H1 (cell line): Measurements from ENCODE around the gene DTX2. TPM values are rescaled to one million over a fixed set of nuclear protein-coding genes. Genes with fewer than 3 reads are reported as not detected.

Experiments
- CTCF ChIA-PET: fragments of 300-600 bp; sonication (Branson Sonifier 250); formaldehyde crosslinking; loops from one replicate; lab custom pipeline; 2021; ENCODE audit not compliant: partially characterized antibody; lab: Charles Lee
- POLR2A ChIA-PET: fragments of 300-600 bp; sonication (Branson Sonifier 250); formaldehyde crosslinking; loops from one replicate; lab custom pipeline; 2021; ENCODE audit warnings: inconsistent platforms; ENCODE audit not compliant: partially characterized antibody; lab: Charles Lee
- DNase-seq, 2 experiments: peaks; one replicate each; pipeline versions ENCODE4 v3.0.0 to v3.0.0-alpha.2; 2010 to 2022; ENCODE audit warnings: low spot score in 2 of 2, low read depth in 1 of 2, mixed read lengths in 1 of 2
- FAIRE-seq: peaks from 2 replicates; lab custom pipeline; 2011; peaks lifted over from hg19 to GRCh38; lab: Jason Lieb, UNC
- H2AFZ ChIP-seq: 2 replicates; pipeline ENCODE4 v1.8.1; 2012; ENCODE audit warnings: low read length, inconsistent platforms
- H2AK5ac ChIP-seq: 2 replicates; pipeline ENCODE4 v1.6.1; 2013; ENCODE audit warnings: low read depth, low read length
- H2BK120ac ChIP-seq: replicated peaks from 2 replicates; pipeline ENCODE3; 2013; ENCODE audit warnings: low read depth, low read length, inconsistent platforms
- H2BK12ac ChIP-seq: 2 replicates; pipeline ENCODE4 v1.6.1; 2013; ENCODE audit warnings: low read depth, low read length
- H2BK15ac ChIP-seq: 2 replicates; pipeline ENCODE4 v1.6.1; 2013; ENCODE audit warnings: low read length
- H2BK20ac ChIP-seq: 2 replicates; pipeline ENCODE4 v1.6.1; 2013; ENCODE audit warnings: low read length
- H2BK5ac ChIP-seq: 2 replicates; pipeline ENCODE4 v1.6.1; 2013; ENCODE audit warnings: low read depth, low read length
- H3K14ac ChIP-seq: 2 replicates; pipeline ENCODE4 v1.6.1; 2013; ENCODE audit warnings: inconsistent platforms; ENCODE audit not compliant: insufficient read length
- H3K18ac ChIP-seq: 2 replicates; pipeline ENCODE4 v1.6.1; 2013; ENCODE audit warnings: low read length; ENCODE audit errors: extremely low read depth
- H3K23ac ChIP-seq: 2 replicates; pipeline ENCODE4 v1.6.1; 2013; ENCODE audit warnings: inconsistent platforms; ENCODE audit not compliant: insufficient read length
- H3K23me2 ChIP-seq: 2 replicates; pipeline ENCODE4 v1.6.1; 2013; ENCODE audit warnings: low read depth, low read length
- H3K27ac ChIP-seq: 2 replicates; pipeline ENCODE4 v1.6.1; 2011; ENCODE audit warnings: low read depth, low read length, inconsistent platforms
- H3K27me3 ChIP-seq, 4 experiments: replicated peaks in 1 of 4; 1 replicate in 1 of 4; 2 replicates in 3 of 4; pipeline versions ENCODE4 v1.6.1 to v1.8.1; 2011 to 2013; ENCODE audit warnings: low read length in 3 of 4, mild to moderate bottlenecking in 3 of 4, inconsistent platforms in 2 of 4, mixed read lengths in 2 of 4, moderate library complexity in 1 of 4; ENCODE audit not compliant: control insufficient read depth in 3 of 4, insufficient read depth in 3 of 4; ENCODE audit errors: extremely low read depth in 1 of 4
- H3K36me3 ChIP-seq, 4 experiments: 2 replicates each; pipeline versions ENCODE4 v1.6.1 to v1.8.1; 2011 to 2013; ENCODE audit warnings: mild to moderate bottlenecking in 4 of 4, low read length in 3 of 4, moderate library complexity in 2 of 4, control low read depth in 1 of 4, inconsistent platforms in 1 of 4; ENCODE audit not compliant: insufficient read depth in 4 of 4, control insufficient read depth in 2 of 4
- H3K4ac ChIP-seq: replicated peaks from 2 replicates; pipeline ENCODE3; 2013; ENCODE audit warnings: low read length, low read depth, mixed read lengths, inconsistent platforms; ENCODE audit not compliant: insufficient read length
- H3K4me1 ChIP-seq, 4 experiments: replicated peaks in 1 of 4; 1 replicate in 1 of 4; 2 replicates in 3 of 4; pipeline versions ENCODE4 v1.6.1 to v1.8.1; 2011 to 2013; ENCODE audit warnings: low read length in 3 of 4, inconsistent platforms in 2 of 4, mixed read lengths in 1 of 4; ENCODE audit not compliant: insufficient read depth in 4 of 4, control insufficient read depth in 3 of 4
- H3K4me2 ChIP-seq, 2 experiments: 2 replicates each; pipeline versions ENCODE4 v1.6.1 to v1.8.1; 2011 to 2013; ENCODE audit warnings: low read depth in 2 of 2, low read length in 2 of 2, control low read depth in 1 of 2, inconsistent platforms in 1 of 2, mild to moderate bottlenecking in 1 of 2; ENCODE audit not compliant: insufficient read depth in 1 of 2
- H3K4me3 ChIP-seq, 4 experiments: fragments of 200-600, 300-600 bp in 1 of 4; sonication (generic), shearing (Covaris generic), sonication (Bioruptor Twin) in 1 of 4; 2 replicates each; pipeline versions ENCODE4 v1.5.1 to v1.8.1; 2011 to 2016; ENCODE audit warnings: low read length in 4 of 4, low read depth in 3 of 4, control low read depth in 2 of 4, inconsistent platforms in 2 of 4, mild to moderate bottlenecking in 2 of 4, mixed read lengths in 1 of 4, moderate library complexity in 1 of 4; ENCODE audit not compliant: insufficient read depth in 2 of 4; ENCODE audit errors: extremely low read depth in 1 of 4
- H3K56ac ChIP-seq: replicated peaks from 2 replicates; pipeline ENCODE3; 2013; ENCODE audit warnings: low read depth, mild to moderate bottlenecking, mixed read lengths, low read length, inconsistent platforms; ENCODE audit not compliant: insufficient read length
- H3K79me1 ChIP-seq: 2 replicates; pipeline ENCODE4 v1.6.1; 2013; ENCODE audit warnings: low read depth, low read length, control low read depth
- H3K79me2 ChIP-seq, 2 experiments: 2 replicates each; pipeline versions ENCODE4 v1.6.1 to v1.8.1; 2012 to 2013; ENCODE audit warnings: low read length in 2 of 2, mild to moderate bottlenecking in 2 of 2, inconsistent platforms in 1 of 2; ENCODE audit not compliant: insufficient read depth in 2 of 2, control insufficient read depth in 1 of 2
- H3K9ac ChIP-seq, 4 experiments: replicated peaks in 1 of 4; 1 replicate in 1 of 4; 2 replicates in 3 of 4; pipeline versions ENCODE4 v1.6.1 to v1.8.1; 2011 to 2013; ENCODE audit warnings: low read depth in 3 of 4, low read length in 3 of 4, control low read depth in 2 of 4, mild to moderate bottlenecking in 2 of 4, moderate library complexity in 2 of 4, inconsistent platforms in 1 of 4; ENCODE audit errors: extremely low read depth in 1 of 4
- H3K9me3 ChIP-seq, 2 experiments: 2 replicates each; pipeline versions ENCODE4 v1.6.1 to v1.8.1; 2012 to 2013; ENCODE audit warnings: mild to moderate bottlenecking in 2 of 2, moderate library complexity in 2 of 2, control low read depth in 1 of 2, inconsistent platforms in 1 of 2, low read depth in 1 of 2, low read length in 1 of 2, mixed read lengths in 1 of 2; ENCODE audit not compliant: insufficient read depth in 2 of 2
- H4K20me1 ChIP-seq, 2 experiments: replicated peaks in 1 of 2; 2 replicates each; pipeline versions ENCODE3 to v1.8.1; 2011 to 2013; ENCODE audit warnings: inconsistent platforms in 2 of 2, low read length in 2 of 2, mild to moderate bottlenecking in 1 of 2; ENCODE audit not compliant: insufficient read depth in 2 of 2, control insufficient read depth in 1 of 2
- H4K5ac ChIP-seq: 2 replicates; pipeline ENCODE4 v1.6.1; 2013; ENCODE audit warnings: low read length, low read depth, mixed read lengths, inconsistent platforms; ENCODE audit not compliant: insufficient read length
- H4K8ac ChIP-seq: 2 replicates; pipeline ENCODE4 v1.8.0; 2013; ENCODE audit warnings: mild to moderate bottlenecking, moderate library complexity, low read length, inconsistent platforms; ENCODE audit not compliant: insufficient read depth; ENCODE audit errors: extremely low read depth
- H4K91ac ChIP-seq: replicated peaks from 2 replicates; pipeline ENCODE3; 2013; ENCODE audit warnings: low read length, mixed read lengths, inconsistent platforms; ENCODE audit not compliant: insufficient read length
- FOSL1 ChIP-seq: IDR thresholded peaks from 2 replicates; pipeline ENCODE4 v1.6.1; 2011; ENCODE audit warnings: mild to moderate bottlenecking, low read depth, low read length, moderate library complexity; ENCODE audit not compliant: insufficient read depth
- GABPA ChIP-seq: IDR thresholded peaks from 2 replicates; pipeline ENCODE4 v1.6.1; 2011; ENCODE audit warnings: mild to moderate bottlenecking, low read length, moderate library complexity, borderline replicate concordance; ENCODE audit not compliant: insufficient read depth
- WGBS, 2 experiments: shearing (Covaris generic) in 1 of 2; methylation state at CpG; one replicate each; pipeline versions ENCODE4 v1.1.6 to v1.1.7; 2013 to 2015; ENCODE audit warnings: low lambda C conversion rate in 2 of 2, mixed read lengths in 2 of 2, inconsistent platforms in 1 of 2, low coverage in 1 of 2, missing lambda C conversion rate in 1 of 2; ENCODE audit not compliant: insufficient replicate concordance in 2 of 2, insufficient coverage in 1 of 2, insufficient read length in 1 of 2; ENCODE audit errors: extremely low coverage in 1 of 2, missing lambda C conversion rate in 1 of 2; 5-methylcytosine and 5-hydroxymethylcytosine counted together
- polyA plus RNA-seq, 7 experiments: library from polyadenylated mRNA; depleted of rRNA in 3 of 7; stranded (reverse) in 5 of 7; unstranded in 2 of 7; fragments of >200 nt in 5 of 7; fragments of 200-250 nt in 2 of 7; gene quantifications; 1 replicate in 5 of 7; 2 replicates in 1 of 7; 4 replicates in 1 of 7; pipeline versions ENCODE4 v1.2.1 to v1.2.3, GENCODE V29; 2011 to 2013; ENCODE audit warnings: missing spikeins in 2 of 7, mixed read lengths in 2 of 7
- total RNA-seq: library from RNA; stranded (reverse); fragmentation: NEBNext Ultra II Directional; extraction: Animal tissue kit (Norgen Biotek cat#: 25700); gene quantifications from 2 replicates; pipeline ENCODE4 v1.2.1, GENCODE V29; 2021

DTX2 gene
- total and polyA plus RNA-seq, 2 of the 8 experiments (the other 6 are each of a cell fraction or from before 2014, with no cell fraction given), result 37.4 to 59.1 TPM

- H3K23me2 ChIP-seq, result no peaks in the 10 kb centered on the region
- no peak for DNase-seq
These were observed 46.4 kb downstream of the DTX2 start for GRCh38 chr7:76507723-76508406.

More at GRCh38 chr7:76507723-76508406, 46.4 kb downstream of the DTX2 start:
- no peak overlapping the region for H3K4me2 ChIP-seq
- no peak overlapping the region for H2BK120ac ChIP-seq
- H2BK20ac ChIP-seq, result no peak overlapping the region
- H3K18ac ChIP-seq, result no peak overlapping the region
- peaks cover 0 to 11% (median 8%) of the 10 kb centered on the region in 4 experiments; a peak in 6 of 7 replicates for H3K4me1 ChIP-seq
- H4K5ac ChIP-seq, result no peak overlapping the region
- H3K9me3 ChIP-seq, result no peaks in the 10 kb centered on the region
- no peaks in the 10 kb centered on the region for H3K79me1 ChIP-seq
- H3K4ac ChIP-seq, result no peak overlapping the region
- H3K79me2 ChIP-seq, result no peaks in the 10 kb centered on the region
- H2BK5ac ChIP-seq, result no peak overlapping the region
- no peak for TF ChIP-seq FOSL1
- no peak for TF ChIP-seq GABPA
- ChIA-PET CTCF (no interaction called here), POLR2A (no interaction called here)
- no peak overlapping the region for H3K4me3 ChIP-seq
- H4K91ac ChIP-seq, result no peak overlapping the region
- no peak overlapping the region for H2BK15ac ChIP-seq
- no peak for FAIRE-seq
- no peak overlapping the region for H2AFZ ChIP-seq
- no peak overlapping the region for H3K9ac ChIP-seq
- H3K56ac ChIP-seq, result no peak overlapping the region
- 90 to 100% methylated on average over 3 to 11 of the region's 11 CpGs for WGBS, 2 experiments
- no peak overlapping the region for H2BK12ac ChIP-seq
- no peaks in the 10 kb centered on the region for H3K27me3 ChIP-seq
- peaks cover 0 to 5% (median under 1%) of the 10 kb centered on the region in 4 experiments; a peak in 4 of 8 replicates for H3K36me3 ChIP-seq
- H3K23ac ChIP-seq, result no peak overlapping the region
- peaks cover 0 to 2% of the 10 kb centered on the region in 2 experiments for H4K20me1 ChIP-seq
- H4K8ac ChIP-seq, result no peak overlapping the region
- H3K14ac ChIP-seq, result no peak overlapping the region
- H3K27ac ChIP-seq, result no peak overlapping the region
- no peak overlapping the region for H2AK5ac ChIP-seq
